Glutamatergic neuron (in vitro differentiated cells): ENCODE measurements around the gene TMEM94. TPM values are rescaled to one million over a fixed set of nuclear protein-coding genes. Genes with fewer than 3 reads are reported as not detected.

Experiments used
- DNase-seq: peaks from one replicate; pipeline ENCODE4 v3.0.0; 2022
- H3K27ac Mint-ChIP-seq: one replicate; pipeline ENCODE4 v1.8.0; 2020; ENCODE audit warnings: mild to moderate bottlenecking, mixed read lengths, inconsistent platforms; ENCODE audit not compliant: unreplicated experiment
- H3K27me3 Mint-ChIP-seq: one replicate; pipeline ENCODE4 v1.8.0; 2020; ENCODE audit warnings: mild to moderate bottlenecking, moderate library complexity, mixed read lengths, inconsistent platforms; ENCODE audit not compliant: unreplicated experiment
- H3K36me3 Mint-ChIP-seq: one replicate; pipeline ENCODE4 v1.8.0; 2020; ENCODE audit warnings: mild to moderate bottlenecking, mixed read lengths, inconsistent platforms; ENCODE audit not compliant: unreplicated experiment
- H3K4me1 Mint-ChIP-seq: one replicate; pipeline ENCODE4 v1.8.0; 2020; ENCODE audit warnings: mild to moderate bottlenecking, low read depth, mixed read lengths, inconsistent platforms; ENCODE audit not compliant: unreplicated experiment
- H3K4me3 Mint-ChIP-seq: one replicate; pipeline ENCODE4 v1.8.0; 2020; ENCODE audit warnings: mild to moderate bottlenecking, mixed read lengths, inconsistent platforms; ENCODE audit not compliant: unreplicated experiment
- H3K9me3 Mint-ChIP-seq: one replicate; pipeline ENCODE4 v1.8.0; 2020; ENCODE audit warnings: mild to moderate bottlenecking, moderate library complexity, mixed read lengths, inconsistent platforms; ENCODE audit not compliant: unreplicated experiment
- CTCF ChIP-seq: fragments of 200-600 bp; sonication (generic); IDR thresholded peaks from one replicate; pipeline ENCODE4 v1.5.0; 2021; ENCODE audit not compliant: partially characterized antibody, unreplicated experiment
- total RNA-seq: library from RNA; stranded (reverse); fragmentation: NEBNext Ultra II Directional; extraction: Animal tissue kit (Norgen Biotek cat#: 25700); gene quantifications from one replicate; pipeline ENCODE4 v1.2.1, GENCODE V29; 2021; ENCODE audit not compliant: unreplicated experiment

The TMEM94 gene
- total RNA-seq, 1 donor from 2014 or later: 117 TPM

GRCh38 chr17:75481194-75482068 is 25.0 kb downstream of the TMEM94 start:
- TF ChIP-seq CTCF: no peak
- H3K27ac Mint-ChIP-seq: no peak overlapping the region
- H3K27me3 Mint-ChIP-seq: peaks cover 7% of the 10 kb centered on the region
- no peaks in the 10 kb centered on the region for H3K36me3 Mint-ChIP-seq
- DNase-seq: no peak
- peaks cover 9% of the 10 kb centered on the region for H3K9me3 Mint-ChIP-seq
- no peak overlapping the region for H3K4me3 Mint-ChIP-seq
- peaks cover 15% of the 10 kb centered on the region for H3K4me1 Mint-ChIP-seq

GRCh38 chr17:75482098-75482942 is 25.9 kb downstream of the TMEM94 start:
- no peaks in the 10 kb centered on the region for H3K36me3 Mint-ChIP-seq

DNA sequence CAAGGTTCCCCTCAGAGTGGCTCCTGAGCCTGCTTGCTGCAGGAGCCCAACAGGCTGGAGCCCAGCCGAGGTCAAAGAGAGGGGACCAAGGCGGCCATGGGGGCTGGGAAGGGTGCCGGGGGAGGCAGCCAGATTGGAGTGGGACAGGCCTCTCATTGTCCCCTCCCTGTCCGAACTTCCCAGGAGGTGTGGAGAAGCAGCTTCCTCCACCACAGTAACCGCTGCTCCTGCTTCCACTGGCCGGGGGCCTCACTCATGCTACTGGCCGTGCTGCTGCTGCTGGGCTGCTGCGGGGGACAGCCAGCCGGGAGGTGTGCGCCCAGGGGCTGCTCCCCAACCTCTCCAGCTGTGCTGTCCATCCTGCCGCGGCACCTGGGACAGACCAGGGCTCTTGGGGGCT is 29.3 kb downstream of the TMEM94 start:
- H3K27ac Mint-ChIP-seq: no peak overlapping the region
- peaks cover 5% of the 10 kb centered on the region for H3K4me1 Mint-ChIP-seq
- TF ChIP-seq CTCF: no peak
- no peak overlapping the region for H3K4me3 Mint-ChIP-seq
- no peak for DNase-seq
- peaks cover 7% of the 10 kb centered on the region for H3K9me3 Mint-ChIP-seq
- no peaks in the 10 kb centered on the region for H3K36me3 Mint-ChIP-seq
- peaks cover 6% of the 10 kb centered on the region for H3K27me3 Mint-ChIP-seq

More at GRCh38 chr17:75482098-75482942, 25.9 kb downstream of the TMEM94 start:
- Mint-ChIP-seq H3K4me3 (no peak overlapping the region), H3K27me3 (peaks cover 8% of the 10 kb centered on the region), H3K9me3 (peaks cover 9% of the 10 kb centered on the region), H3K4me1 (peaks cover 12% of the 10 kb centered on the region), H3K27ac (no peak overlapping the region)
- no peak for TF ChIP-seq CTCF
- DNase-seq: no peak

GRCh38 chr17:75486151-75486550 is 29.7 kb downstream of the TMEM94 start:
- H3K36me3 Mint-ChIP-seq: no peaks in the 10 kb centered on the region
- TF ChIP-seq CTCF: no peak
- H3K27me3 Mint-ChIP-seq: peaks cover 6% of the 10 kb centered on the region
- no peak for DNase-seq
- peaks cover 7% of the 10 kb centered on the region for H3K9me3 Mint-ChIP-seq
- H3K4me1 Mint-ChIP-seq: peaks cover under 1% of the 10 kb centered on the region
- H3K27ac Mint-ChIP-seq: no peak overlapping the region
- H3K4me3 Mint-ChIP-seq: no peak overlapping the region
